Stimulated activated CD8-positive, alpha-beta memory T cell treated with anti-CD3 and anti-CD28 coated beads, Interleukin-15, amount 100 ng/mL, for 1 hour (primary cell): ENCODE measurements around the gene KRT79.
A peak's percentile ranks its signal among the peaks of the same experiment; 100 is the strongest.
"Not testable (repeated sequence)": the region's sequence is repeated elsewhere in the genome, so short reads cannot be mapped to it uniquely, and the experiment has no call there.

Experiments used
- DNase-seq: peaks from one replicate; pipeline ENCODE4 v3.0.0-alpha.2; 2020; ENCODE audit warnings: low read depth

KRT79 gene

DNA sequence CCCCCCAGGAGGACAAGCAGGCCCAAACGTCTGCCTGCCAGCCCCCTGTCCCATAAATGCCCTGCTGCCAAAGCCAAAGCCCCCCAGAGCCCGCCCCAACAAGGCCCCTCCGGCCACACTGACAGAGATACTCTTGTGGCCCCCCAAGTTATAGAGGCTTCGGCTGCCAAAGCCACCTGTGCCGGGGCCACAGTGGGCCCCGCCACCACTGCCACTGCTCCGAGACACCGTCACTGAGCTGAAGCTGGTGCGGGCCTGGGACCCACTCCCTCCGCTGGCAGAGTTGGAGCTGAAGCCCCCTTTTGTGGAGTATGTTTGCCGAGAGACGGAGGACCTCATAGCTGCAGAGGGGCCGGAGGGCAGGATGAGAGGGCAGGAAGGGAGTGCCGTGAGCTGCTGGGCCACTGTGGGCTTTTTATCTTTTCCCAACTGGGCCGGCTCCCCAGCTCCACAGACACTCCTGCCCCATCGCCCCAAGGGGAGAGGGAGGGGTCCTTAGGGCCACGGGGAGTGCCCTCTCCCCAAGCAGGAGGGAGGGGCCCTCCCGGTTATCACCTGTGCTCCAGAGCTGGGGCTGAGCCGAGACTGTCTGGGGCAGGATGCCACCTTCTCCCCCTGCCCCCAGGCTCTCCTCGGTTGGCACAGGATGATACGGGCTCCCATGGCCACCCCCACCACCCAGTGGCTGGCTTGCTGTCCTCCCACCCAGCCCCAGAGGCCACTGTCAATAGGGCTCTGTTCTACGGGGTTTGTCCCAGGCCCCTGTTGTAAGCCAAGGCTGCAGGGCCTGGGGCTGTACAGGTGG, at the start of gene KRT79:
Gene KRT79, minus strand, starts transcription at position 390 of the 805 bp plus-strand sequence. Its CDS starts 51 bp downstream, at position 339.
- DNase-seq, result no peak

DNA sequence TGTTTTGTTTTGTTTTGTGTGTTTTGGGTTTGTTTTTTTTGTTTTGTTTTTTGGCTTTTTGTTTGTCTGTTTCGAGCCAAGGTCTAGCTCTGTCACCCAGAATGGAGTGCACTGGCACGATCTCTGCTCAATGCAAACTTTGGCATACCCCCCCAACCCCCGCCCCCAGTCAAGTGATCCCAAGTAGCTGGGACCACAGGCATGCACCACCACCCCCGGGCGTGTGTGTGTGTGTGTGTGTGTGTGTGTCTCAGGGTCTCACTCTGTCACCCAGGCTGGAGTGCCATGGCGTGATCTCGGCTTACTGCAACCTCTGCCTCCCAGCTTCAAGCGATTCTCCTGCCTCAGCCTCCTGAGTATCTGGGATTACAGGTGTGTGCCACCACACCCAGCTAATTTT, 46.4 kb upstream of the KRT79 start:
- DNase-seq, result not testable (repeated sequence)

DNA sequence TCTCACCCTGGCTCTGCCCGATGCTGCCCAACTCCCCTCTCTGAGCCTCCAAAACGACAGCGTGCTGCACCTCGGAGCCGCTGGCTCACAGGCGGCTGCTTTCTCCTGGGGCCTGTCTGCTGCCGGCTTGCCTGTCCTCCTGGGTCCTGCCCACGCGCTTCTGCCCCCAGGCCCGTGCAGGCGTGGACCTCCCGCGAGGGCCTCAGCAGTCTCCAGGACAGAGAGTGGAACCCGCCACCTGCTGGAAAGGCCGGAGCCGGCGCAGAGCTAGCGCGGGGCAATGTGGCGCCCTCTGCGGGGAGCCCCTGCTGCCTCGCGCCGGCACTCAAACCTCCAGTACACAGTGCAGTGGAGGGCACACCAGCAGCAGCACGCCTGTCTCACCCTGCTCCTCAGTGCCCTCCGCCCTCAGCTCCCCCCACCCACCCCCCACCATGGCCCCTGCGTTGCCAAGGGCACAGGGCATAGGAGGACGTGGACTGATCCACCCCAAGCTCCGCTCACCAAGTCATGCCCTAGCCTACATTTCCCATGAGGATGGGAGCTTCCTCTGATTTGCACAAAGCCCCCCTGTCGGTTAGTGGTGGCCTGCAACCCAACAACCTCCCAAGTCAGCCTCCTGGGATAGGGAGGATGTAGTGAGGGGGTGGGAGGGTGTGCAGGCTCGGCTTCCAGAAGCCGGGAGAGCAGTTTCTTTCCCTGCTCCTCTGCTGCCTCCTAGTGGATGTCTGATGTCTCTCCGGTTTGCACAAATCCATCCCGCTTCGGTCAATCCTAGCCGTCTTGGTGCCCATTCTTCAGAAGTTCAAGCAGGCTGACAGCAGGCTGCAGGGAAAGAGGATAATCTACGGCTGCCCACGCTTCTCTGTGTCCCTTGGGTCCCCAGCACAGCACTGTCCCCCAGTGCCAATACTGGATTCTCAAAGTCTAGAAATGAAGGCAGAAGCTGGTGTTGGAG, 45.6 kb upstream of the KRT79 start:
- peak; percentile 40 for DNase-seq

DNA sequence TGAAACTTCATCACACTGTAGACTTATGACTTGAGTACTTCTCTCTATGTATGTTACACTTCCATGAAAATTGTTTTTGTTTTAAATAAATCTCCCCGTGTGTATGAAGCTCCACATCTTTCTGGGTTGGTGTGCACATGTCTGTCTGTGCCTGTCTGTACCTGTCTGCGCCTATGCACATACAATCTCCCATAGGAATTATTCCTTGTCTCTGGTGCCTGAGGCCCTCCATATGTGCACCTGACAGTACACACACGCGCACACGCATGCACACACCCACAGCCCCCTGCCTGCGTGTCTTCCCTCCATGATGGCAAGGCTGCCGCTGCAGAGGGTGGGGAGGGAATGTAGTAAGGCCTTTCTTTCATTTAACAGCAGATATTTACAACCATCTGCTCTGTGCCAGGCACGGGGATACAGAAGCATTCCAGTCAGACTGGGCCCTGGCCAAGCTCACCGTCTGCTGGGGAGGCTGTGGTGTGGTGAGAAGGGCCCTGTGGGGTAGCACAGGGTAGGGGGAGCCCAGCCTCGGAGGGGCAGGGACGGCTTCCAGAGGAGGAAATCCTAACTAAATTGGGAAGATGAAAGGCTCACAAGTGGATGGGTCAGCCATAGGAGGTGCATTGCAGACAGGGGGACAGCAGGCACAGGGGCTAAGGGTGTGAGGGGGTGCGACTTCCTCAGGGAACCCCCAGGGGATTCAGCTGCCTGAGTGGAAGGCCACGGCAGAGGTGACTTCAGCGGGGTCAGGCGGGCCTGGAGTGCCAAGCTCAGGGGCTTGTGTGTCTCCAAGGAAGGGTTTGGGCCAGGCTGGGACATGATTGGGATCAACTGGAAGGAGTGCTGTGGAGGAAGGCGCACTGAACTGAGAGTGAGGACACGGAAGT, 44.6 kb upstream of the KRT79 start:
- no peak for DNase-seq

DNA sequence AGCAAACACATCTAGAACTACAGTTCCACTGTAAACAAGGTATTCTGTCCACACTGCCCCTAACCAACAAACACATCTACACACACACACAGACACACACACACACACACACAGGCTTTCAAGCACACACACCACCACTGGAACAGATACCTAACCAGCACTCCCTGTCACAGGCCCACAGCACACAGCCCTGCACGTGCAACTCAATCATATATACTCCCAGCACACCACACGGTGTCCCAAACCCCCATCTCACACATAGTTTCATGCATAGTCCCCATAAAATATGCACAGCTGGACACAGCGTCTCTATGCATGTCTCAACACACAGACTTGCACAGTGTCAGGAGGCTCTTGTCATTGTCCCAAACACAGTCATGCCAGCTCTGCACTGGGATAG, 43.1 kb upstream of the KRT79 start:
- no peak for DNase-seq

DNA sequence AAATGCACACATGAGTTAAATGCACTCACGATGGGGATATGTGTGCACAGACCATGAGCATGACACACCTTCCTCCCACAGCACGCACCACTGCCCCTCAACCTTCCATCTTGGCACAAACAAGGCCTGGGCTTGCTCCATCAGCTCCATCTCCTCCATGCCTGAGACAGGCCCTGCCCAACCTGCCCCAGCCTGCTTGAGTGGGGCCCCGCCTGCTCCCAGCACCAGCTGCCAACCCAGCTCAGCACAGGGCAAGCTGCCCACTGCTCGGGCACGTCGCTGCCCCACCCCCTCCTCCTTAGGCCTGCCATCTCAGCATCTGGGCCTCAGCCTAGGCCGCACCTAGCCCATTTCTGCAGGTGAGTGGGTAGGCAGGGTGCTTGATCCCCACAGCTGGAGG, 42.3 kb upstream of the KRT79 start:
- no peak for DNase-seq

DNA sequence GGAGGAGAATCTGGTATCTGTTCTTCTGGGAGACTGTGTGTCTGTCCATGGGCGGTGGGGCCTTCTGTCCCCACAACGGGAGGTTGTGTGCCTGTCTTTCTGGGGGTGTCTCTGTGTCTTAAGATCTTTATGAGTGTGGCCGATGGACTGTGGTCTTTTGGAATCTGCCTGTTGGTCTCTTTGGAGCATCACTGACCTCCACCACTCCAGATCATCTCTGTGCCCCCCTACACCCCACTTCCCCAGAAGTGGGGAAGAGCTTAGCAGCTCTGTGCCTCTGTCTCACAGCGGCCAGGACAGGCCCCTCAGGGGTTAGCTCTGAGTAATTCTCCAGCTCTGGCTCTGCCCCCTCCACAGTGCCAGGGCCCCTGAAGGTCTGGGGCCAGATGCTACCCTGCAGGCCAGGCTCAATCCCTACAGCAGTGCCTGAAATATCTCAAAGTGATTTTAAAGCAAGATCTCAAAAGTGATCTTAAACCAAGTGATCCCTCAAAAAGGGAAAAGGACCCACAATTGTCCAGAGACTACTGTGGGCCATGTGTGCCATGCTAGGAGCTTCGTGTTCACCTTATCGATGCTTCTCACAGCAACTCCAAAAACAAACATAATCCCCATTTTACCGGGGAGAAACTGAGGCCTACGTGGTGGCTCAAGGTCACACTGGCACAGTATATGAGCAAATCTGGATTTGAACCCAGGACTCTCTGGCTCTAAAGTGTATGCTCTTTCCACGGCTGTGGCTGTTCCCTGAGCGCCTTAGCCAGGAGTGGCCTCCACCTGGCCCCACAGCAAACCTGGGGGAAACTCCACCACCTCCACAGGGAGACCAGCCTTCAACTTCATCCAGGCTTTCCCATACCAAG, 40.7 kb upstream of the KRT79 start:
- no peak for DNase-seq

DNA sequence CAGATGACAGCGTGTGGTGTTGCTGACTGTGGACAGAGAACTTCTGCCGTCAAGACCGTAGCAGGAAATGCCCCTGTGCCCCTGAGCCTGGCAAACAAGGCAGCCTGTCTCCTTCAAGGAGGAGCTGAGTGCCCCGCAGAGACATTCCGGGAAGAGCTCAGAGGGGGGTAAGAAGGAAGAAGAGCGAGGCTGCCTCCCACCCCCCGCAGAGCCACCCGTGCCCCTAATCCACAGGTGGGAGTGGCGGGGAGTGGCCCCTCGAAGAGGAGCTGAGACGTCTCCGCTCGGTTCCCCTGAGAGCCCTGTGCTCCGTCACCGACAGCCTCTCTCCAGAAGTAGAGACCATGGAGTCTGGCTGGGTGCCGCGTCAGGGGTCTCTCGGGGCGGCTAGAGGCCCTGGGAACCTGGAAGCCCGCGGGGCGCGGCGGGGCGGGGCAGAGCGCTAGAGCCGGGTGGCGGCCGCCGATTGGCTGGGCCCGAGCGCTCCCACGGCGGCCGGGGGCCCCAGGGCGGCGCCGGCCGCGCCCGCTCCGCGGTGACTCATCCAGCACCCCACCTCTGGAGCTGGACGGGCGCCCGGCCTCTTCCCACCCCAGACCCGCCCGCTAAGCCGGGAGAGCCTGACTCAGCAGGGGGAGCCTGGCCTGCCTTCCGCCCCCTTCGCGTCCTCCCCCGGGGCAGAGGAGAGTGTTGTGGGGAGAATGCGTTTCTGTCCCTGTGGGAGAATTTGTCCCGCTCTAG, 39.9 kb upstream of the KRT79 start:
- DNase-seq, result peak; percentile 24

DNA sequence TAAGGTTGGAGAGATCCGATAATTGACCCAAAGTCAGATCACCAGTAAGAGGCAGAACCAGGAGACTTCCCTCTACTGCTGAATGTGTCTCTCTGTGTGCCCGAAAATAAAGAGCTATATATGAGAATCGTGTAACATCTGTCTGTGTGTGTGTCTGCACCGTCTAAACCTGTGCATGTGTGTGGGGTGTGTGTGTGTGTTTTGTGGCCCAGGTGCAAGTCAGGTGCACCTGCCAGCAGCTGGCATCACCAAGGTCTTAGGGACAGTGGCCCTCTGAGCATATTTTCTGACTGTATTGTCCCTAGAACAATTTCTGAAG, 39.4 kb upstream of the KRT79 start:
- DNase-seq, result no peak

DNA sequence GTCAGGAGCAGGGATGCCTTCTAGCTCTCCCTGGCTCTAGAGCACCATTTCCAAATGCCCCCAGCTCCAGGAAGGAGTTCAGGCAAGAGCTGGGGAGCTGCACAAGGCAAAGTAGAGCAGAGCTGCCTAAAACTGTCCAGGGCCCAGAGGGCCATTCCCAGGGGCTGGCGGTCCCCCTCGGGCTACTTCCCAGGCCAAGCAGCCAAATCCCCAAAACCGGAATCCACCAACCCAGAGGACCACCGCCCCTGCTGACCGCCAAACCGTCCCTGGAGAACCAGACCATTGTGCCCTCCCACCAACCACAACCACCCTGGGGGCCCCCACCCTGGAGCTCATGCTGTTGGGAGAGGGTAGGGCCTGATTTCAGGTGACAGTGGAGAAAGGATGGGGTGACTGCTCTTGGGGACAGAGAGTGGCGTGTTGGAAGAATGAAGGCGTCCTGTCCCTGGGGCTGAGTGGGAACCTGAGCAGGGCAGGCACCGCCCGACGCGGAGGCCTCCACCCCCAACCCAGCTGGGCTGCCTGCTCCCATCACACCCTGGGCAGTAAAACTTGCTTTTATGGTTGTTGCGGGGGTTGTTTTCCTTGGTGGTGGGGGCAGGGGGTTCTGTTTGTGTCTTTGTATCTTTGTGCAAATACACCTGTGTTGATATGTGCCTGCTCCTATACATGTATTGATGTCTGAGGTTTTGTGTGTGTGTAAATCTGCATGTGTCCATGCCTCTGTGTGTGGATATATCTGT, 38.7 kb upstream of the KRT79 start:
- no peak for DNase-seq

DNA sequence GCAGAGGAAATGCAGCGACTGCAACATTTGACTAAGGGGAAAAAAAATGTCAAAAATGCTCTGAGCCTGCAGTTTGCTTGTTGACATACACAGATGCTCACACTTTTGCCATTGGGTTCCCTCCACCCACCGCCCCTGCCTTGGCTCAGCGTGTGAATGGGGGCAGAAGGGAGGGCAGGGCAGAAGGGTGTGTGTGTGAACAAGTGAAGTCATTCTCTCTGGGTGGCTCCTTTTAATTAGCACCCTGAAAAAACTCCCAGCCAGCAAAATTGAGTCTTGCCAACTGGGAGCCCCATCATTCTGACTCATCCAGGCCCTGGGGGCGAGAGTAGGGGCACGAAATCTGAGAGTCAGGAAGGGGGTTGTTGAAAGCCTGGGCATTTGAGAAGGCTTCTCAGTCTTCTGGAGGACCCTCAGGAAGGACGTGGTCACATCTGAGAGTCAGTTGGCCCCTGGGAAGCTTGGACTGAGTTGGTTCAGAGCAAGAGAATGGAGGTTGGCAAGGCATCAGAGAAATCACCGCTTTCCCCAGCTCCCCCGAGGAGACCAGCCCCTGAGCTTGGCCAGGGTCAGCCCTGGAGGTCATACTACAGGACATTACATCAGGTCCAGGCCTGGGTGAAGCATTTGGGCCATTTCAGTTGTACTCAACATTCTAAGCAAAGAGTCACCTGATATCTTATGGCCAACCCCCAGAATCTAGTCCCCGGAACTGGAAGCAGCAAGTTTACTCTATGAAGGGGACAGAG, 37.4 kb upstream of the KRT79 start:
- no peak for DNase-seq

DNA sequence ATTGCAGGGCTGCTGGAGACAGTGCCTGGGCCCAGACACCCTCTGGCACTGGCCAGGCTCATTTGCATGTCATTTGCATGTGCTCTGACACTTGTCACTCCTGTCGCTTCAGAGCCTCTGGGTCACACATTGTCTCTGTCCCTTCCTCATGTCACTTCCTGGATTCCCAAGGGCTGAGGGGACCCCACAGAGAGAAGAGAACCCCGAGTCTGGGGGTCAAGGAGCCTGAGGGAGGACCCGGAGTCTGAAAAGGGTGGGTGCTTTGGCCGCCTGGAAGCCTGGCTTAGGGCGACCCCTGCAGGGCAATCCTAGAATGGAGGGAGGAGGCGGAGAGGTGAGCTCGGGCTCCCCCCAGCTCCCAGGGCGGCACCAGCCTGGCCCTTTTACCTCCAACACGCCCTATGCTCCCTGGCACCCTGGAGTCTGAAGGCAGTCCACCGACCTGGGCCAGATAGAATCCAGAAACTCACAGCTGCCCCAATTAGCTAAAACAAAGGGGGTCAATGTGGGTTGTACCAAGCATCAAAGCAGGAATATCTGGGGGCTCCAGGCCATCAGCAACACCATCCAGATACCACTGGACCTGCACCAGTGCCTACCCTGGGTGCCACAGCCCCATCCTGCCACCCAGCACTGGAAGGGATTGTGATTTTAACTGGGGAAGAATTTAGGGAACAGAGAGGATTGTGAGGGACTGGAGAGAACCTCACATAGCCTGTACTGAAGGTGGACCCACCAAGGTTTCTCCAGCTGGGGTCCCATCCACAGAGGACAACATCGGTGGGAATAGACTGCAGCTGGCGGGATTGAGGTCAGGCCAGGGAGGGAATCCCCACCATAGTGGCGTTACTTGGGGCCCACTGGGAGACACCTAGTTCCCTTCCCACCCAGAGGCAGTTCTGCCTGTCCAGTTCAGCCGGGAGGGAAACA, 36.5 kb upstream of the KRT79 start:
- DNase-seq, result peak; percentile 78

DNA sequence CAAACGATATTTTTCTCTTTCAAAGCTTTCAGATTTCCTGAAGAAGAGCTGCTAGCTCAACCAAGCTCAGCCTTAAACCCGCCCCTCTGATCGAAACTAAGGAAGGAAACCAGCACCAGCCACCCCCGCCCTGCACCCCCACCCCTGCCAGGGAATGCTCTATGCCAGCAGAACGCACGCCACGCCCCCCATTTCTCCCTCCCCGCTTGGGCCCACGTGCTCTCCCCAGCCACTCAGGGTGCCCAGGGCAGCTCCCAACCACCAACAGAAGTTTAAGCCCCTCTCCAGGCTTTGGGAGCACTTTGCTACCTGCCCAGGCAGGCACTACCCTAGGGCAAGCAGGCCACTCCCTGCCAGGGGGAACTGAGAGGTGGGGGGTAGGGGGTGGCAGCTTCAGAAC, 33.5 kb upstream of the KRT79 start:
- no peak for DNase-seq

DNA sequence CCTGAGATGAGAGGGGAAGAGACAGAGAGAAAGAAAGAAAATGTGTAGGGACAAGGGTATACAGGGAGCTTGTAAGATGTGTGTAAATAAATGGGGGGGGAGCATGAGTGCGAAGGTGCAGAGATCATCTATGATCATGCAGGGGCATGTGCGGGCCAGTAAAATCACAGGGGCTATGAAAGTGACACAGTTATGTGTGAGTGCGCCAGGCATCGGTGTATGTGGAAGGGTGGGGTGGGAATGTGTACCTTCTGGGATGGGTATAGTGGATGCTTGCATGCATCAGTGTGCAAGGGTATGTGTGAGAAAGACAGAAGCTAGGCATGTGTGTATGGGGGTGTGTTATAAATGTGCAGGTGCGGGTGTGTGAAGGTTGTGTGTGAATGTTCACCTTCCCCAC, 33.0 kb upstream of the KRT79 start:
- no peak for DNase-seq

DNA sequence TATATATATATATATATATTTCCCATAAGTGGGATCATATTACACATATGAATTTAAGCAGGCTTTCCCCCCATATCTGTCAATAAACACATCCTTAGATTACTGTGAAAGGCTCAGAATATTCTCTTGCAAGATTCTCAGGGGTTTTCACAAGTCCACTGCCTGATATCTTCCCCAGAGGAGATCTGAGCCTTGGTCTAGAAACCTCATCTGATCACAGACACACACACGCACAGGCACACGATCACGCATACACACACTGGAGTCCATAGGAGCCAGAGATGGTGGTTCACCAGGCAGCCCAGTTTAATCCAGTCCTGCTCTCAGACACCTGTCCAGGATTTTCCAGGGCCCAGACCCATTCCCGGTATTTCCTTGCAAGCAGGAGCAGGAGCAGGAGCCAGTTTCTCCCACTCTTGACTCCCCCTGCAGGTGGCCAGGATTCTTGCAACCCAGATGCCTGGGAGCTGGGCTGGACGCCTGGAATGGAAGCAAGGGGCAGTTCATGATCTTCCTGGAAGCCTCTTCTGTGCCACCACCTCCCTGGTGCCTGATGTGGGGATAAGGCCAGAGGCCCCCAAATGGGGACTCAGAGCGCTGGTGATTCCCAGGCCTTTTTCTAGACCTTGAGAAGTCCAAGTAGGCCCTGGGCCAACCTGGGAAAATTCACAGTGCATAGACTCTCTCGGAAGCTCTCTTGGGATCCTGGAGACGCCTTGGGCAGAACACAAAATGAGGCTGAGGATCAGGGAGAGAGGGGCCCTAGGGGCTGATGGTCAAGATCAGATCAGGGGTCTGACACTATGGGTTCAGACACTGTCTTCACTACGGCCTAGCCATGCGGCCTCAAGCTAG, 31.2 kb upstream of the KRT79 start:
- no peak for DNase-seq

DNA sequence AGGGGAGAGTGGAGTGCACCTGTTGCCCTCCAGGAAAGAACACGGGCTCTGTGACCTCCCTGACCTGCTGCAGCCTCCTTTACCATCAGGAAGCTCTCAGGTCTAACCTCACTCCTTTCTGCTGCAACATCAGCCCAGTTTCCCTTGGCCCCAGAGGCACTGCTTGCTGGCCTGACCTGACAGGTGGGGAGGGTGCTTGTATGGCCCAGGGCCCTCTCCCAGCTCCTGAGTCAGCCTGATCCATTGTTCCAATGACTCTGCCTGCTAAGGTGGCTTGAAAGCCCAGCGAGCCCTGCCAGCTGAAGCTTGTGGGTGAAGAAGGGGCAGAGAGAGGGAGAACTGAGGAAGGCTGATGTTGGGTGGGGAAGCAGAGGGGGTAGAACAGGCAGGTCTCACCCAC, 27.9 kb upstream of the KRT79 start:
- no peak for DNase-seq

DNA sequence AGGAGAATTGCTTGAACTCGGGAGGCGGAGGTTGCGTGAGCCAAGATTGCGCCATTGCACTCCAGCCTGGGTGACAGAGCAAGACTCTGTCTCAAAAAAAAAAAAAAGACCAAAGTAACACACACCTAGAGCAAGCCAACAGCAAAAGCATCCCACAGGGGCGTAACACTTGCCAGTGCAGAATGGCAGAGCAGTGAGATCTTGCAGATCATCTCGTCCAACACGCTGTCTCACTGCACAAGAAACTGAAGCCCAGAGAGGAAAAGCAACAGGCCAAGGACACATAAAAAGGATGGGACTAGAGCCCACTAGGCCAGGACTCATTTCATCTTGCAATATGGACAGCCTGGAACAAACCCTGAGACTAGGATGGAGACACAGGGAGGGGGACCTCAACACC, 27.4 kb upstream of the KRT79 start:
- no peak for DNase-seq
